Natural killer cell (primary cell): ENCODE results near the gene CFAP157. TPM values are rescaled to one million over a fixed set of nuclear protein-coding genes. Genes with fewer than 3 reads are reported as not detected.

Experiments used
- ATAC-seq, 3 donors: fragments of 150-1000 bp in 2 of 3; fragments of 200-7000 bp in 1 of 3; cut with Tn5 transposase; 1 replicate in 1 of 3; 2 replicates in 2 of 3; pipeline ENCODE4 v1.10.0; 2021; ENCODE audit warnings: mild to moderate bottlenecking in 2 of 3, moderate library complexity in 2 of 3
- DNase-seq, 2 donors: peaks; one replicate each; pipeline versions ENCODE4 v3.0.0 to v3.0.0-alpha.2; 2013 to 2021; ENCODE audit warnings: mixed read lengths in 1 of 2
- H3K27ac ChIP-seq: one replicate; pipeline ENCODE4 v1.5.1; 2013; ENCODE audit warnings: mild to moderate bottlenecking, low read length
- H3K27me3 ChIP-seq: one replicate; pipeline ENCODE4 v1.6.1; 2013; ENCODE audit warnings: low read length; ENCODE audit not compliant: control insufficient read depth, insufficient read depth
- H3K36me3 ChIP-seq: one replicate; pipeline ENCODE4 v1.6.1; 2013; ENCODE audit warnings: low read length; ENCODE audit not compliant: control insufficient read depth, insufficient read depth
- H3K4me1 ChIP-seq: one replicate; pipeline ENCODE4 v1.6.1; 2013; ENCODE audit warnings: low read length; ENCODE audit not compliant: control insufficient read depth, insufficient read depth
- H3K4me3 ChIP-seq: one replicate; pipeline ENCODE4 v1.5.1; 2013; ENCODE audit warnings: low read length
- H3K9me3 ChIP-seq: one replicate; pipeline ENCODE4 v1.6.1; 2013; ENCODE audit warnings: low read length; ENCODE audit not compliant: control insufficient read depth, insufficient read depth
- H3K27ac Mint-ChIP-seq, 2 donors: one replicate each; pipeline ENCODE4 v1.8.0; 2022; ENCODE audit warnings: mild to moderate bottlenecking in 2 of 2, mixed read lengths in 2 of 2, moderate library complexity in 1 of 2
- H3K27me3 Mint-ChIP-seq, 2 donors: one replicate each; pipeline ENCODE4 v1.8.0; 2022; ENCODE audit warnings: low read depth in 2 of 2, mixed read lengths in 2 of 2
- H3K36me3 Mint-ChIP-seq: one replicate; pipeline ENCODE4 v1.8.0; 2022; ENCODE audit warnings: mixed read lengths
- H3K4me1 Mint-ChIP-seq, 2 donors: one replicate each; pipeline ENCODE4 v1.8.0; 2022; ENCODE audit warnings: mixed read lengths in 2 of 2
- H3K4me3 Mint-ChIP-seq: one replicate; pipeline ENCODE4 v1.8.0; 2022; ENCODE audit warnings: mild to moderate bottlenecking, moderate library complexity, mixed read lengths
- H3K9me3 Mint-ChIP-seq, 2 donors: one replicate each; pipeline ENCODE4 v1.8.0; 2022; ENCODE audit warnings: mixed read lengths in 2 of 2
- CTCF ChIP-seq: fragments of 200-600 bp; IDR thresholded peaks from one replicate; pipeline ENCODE4 v1.8.0; 2022; ENCODE audit warnings: antibody characterized with exemption
- WGBS: methylation state at CpG from one replicate; pipeline ENCODE4 v1.1.7; 2013; ENCODE audit warnings: missing lambda C conversion rate; ENCODE audit not compliant: insufficient coverage; 5-methylcytosine and 5-hydroxymethylcytosine counted together
- intact Hi-C: fragments of 100-400 bp; cut with micrococcal nuclease; formaldehyde crosslinking; loops from one replicate; pipeline ENCODE4 v1.14.2; 2022
- total RNA-seq, 4 donors: library from RNA; stranded (reverse); fragments of 120-200 nt in 1 of 4; gene quantifications; one replicate each; pipeline versions ENCODE4 v1.2.3 to v1.2.4, GENCODE V29; 2013 to 2022

Gene CFAP157
- total RNA-seq, 3 donors from 2014 or later (not counting 1 experiment from before 2014, with no cell fraction given) = not detected

GRCh38 chr9:127662617-127663016 is 44.2 kb upstream of the CFAP157 start:
- Histone ChIP-seq H3K9me3 (no peaks in the 10 kb centered on the region), H3K27me3 (no peaks in the 10 kb centered on the region), H3K27ac (no peak overlapping the region), H3K4me1 (no peaks in the 10 kb centered on the region), H3K36me3 (no peaks in the 10 kb centered on the region), H3K4me3 (no peak overlapping the region)
- ATAC-seq (no peak), DNase-seq (no peak)
- no peak overlapping the region for H3K4me3 Mint-ChIP-seq
- peaks cover 6 to 11% of the 10 kb centered on the region in 2 donors for H3K27me3 Mint-ChIP-seq
- H3K27ac Mint-ChIP-seq = no peak overlapping the region
- intact Hi-C loops = no loop called here
- no peaks in the 10 kb centered on the region for H3K36me3 Mint-ChIP-seq
- no peaks in the 10 kb centered on the region for H3K4me1 Mint-ChIP-seq
- 68% methylated on average over 1 of the region's 1 CpG for WGBS
- no peak for TF ChIP-seq CTCF
- H3K9me3 Mint-ChIP-seq = no peaks in the 10 kb centered on the region

GRCh38 chr9:127664324-127664677 is 42.5 kb upstream of the CFAP157 start:
- Mint-ChIP-seq H3K27me3 (peaks cover 6 to 11% of the 10 kb centered on the region in 2 donors), H3K4me1 (no peaks in the 10 kb centered on the region), H3K27ac (no peak overlapping the region), H3K9me3 (no peaks in the 10 kb centered on the region), H3K36me3 (no peaks in the 10 kb centered on the region), H3K4me3 (no peak overlapping the region)
- H3K27ac ChIP-seq = no peak overlapping the region
- no peaks in the 10 kb centered on the region for H3K4me1 ChIP-seq
- no peaks in the 10 kb centered on the region for H3K36me3 ChIP-seq
- ATAC-seq (no peak), DNase-seq (no peak)
- no peak overlapping the region for H3K4me3 ChIP-seq
- 91% methylated on average over 7 of the region's 7 CpGs for WGBS
- H3K9me3 ChIP-seq = no peaks in the 10 kb centered on the region
- intact Hi-C loops = no loop called here
- no peaks in the 10 kb centered on the region for H3K27me3 ChIP-seq
- no peak for TF ChIP-seq CTCF

GRCh38 chr9:127664678-127665507 is 41.9 kb upstream of the CFAP157 start:
- no peak overlapping the region for H3K27ac ChIP-seq
- intact Hi-C loops = no loop called here
- Mint-ChIP-seq H3K4me3 (no peak overlapping the region), H3K27ac (no peak overlapping the region), H3K27me3 (peaks cover 6 to 11% of the 10 kb centered on the region in 2 donors), H3K9me3 (no peaks in the 10 kb centered on the region), H3K4me1 (no peaks in the 10 kb centered on the region), H3K36me3 (no peaks in the 10 kb centered on the region)
- no peaks in the 10 kb centered on the region for H3K36me3 ChIP-seq
- H3K4me1 ChIP-seq = no peaks in the 10 kb centered on the region
- no peak overlapping the region for H3K4me3 ChIP-seq
- no peak for ATAC-seq
- no peaks in the 10 kb centered on the region for H3K27me3 ChIP-seq
- 84% methylated on average over 10 of the region's 10 CpGs for WGBS
- no peaks in the 10 kb centered on the region for H3K9me3 ChIP-seq
- DNase-seq = no peak
- no peak for TF ChIP-seq CTCF
